ENCODE measurements around the gene DAPK2.

- no peak for TF ChIP-seq CTCF (conservative IDR thresholded peaks at IDR 0.05; ENCODE audit: low read depth, low read length)
- TF ChIP-seq RFX5 (IDR thresholded peaks at IDR 0.05; ENCODE audit: low read depth, low read length) = no peak
- no peak for TF ChIP-seq BHLHE40 (IDR thresholded peaks at IDR 0.05; ENCODE audit: low read depth, low read length)
- TF ChIP-seq CHD1 (IDR thresholded peaks at IDR 0.05; ENCODE audit: low read depth, low read length) = no peak
- TF ChIP-seq POLR2A (IDR thresholded peaks at IDR 0.05; ENCODE audit: low read depth, low read length) = no peak
These were observed 147.1 kb downstream of the DAPK2 start for GRCh38 chr15:63899193-63899592.
